ENCODE data around the gene ARAP3. TPM values are rescaled to one million over a fixed set of nuclear protein-coding genes. Genes with fewer than 3 reads are reported as not detected.

Gene ARAP3
- total and polyA plus RNA-seq, 9 of the 15 experiments (the other 6 are each of a cell fraction or from before 2014, with no cell fraction given) = 0.83 to 25.7 (median 6.4) TPM

DNA sequence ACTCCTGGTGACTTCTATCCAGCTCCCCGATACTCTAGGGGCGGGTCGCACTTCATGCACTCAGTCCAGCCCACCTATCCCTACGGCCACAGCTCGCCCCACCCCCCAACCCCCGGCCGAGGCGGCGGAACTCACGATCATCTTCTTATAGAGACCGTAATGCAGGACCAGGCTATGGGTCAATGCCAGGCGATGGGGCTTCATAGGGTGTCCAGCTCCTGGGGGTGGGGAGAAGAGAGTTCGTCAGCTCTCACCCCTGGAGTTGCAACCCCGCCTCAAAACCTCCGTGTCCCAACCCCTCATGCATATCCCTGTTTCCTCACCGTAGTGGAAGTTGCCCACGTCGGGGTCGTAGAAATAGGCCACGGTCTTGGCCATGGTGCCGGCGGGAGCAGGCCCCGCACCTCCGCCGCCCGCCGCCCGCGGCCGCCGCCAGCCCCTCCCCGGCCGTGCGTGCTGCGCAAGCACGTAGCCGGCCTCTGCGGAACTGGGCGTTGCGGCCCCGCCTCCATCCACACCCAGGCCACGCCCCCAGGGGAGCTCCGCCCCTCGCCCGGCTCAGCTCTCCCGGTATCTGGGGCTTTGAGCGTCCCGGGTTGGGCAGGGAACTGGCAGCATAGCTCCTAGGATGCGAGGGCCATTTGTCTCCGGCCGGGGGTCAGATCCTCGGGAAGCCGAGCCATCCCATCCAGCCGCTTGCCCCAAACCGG, 45.5 kb downstream of the ARAP3 start, which contains the start of the genes HDAC3 and RELL2 (continued):
- TF ChIP-seq ARID4B (CRISPR knock-in tag; IDR thresholded peaks at IDR 0.05) (peak; percentile 42), ZC3H4 (CRISPR knock-in tag; IDR thresholded peaks at IDR 0.05; ENCODE audit: borderline replicate concordance) (no peak), ZNF830 (CRISPR knock-in tag; IDR thresholded peaks at IDR 0.05) (no peak), ILK (tag; IDR thresholded peaks at IDR 0.05; ENCODE audit: borderline replicate concordance, low read depth) (no peak), ZNF212 (CRISPR knock-in tag; IDR thresholded peaks at IDR 0.05) (no peak), HDAC1 (IDR thresholded peaks at IDR 0.05) (peak in 1 of 2 experiments; percentile 24; a peak in 1 of 4 replicates), RBM39 (optimal IDR thresholded peaks at IDR 0.05; ENCODE audit: low read depth, low read length) (no peak), RBFOX2 (IDR thresholded peaks at IDR 0.05; ENCODE audit: low read depth, low read length) (peak; percentile 78), TAF7 (tag; IDR thresholded peaks at IDR 0.05) (no peak), E2F3 (CRISPR knock-in tag; IDR thresholded peaks at IDR 0.05) (peak; percentile 42; the same call in 1 of the 2 replicates), ZNF584 (CRISPR knock-in tag; IDR thresholded peaks at IDR 0.05; ENCODE audit: low read depth) (no peak), SLC30A9 (CRISPR knock-in tag; IDR thresholded peaks at IDR 0.05) (no peak), NRF1 (conservative IDR thresholded peaks at IDR 0.05 in 1 of 2, IDR thresholded peaks at IDR 0.05 in 1 of 2) (peak; percentile 89 to 90; a peak in 2 of 4 replicates), ELK1 (CRISPR knock-in tag; IDR thresholded peaks at IDR 0.05) (no peak), HDAC2 (IDR thresholded peaks at IDR 0.05) (no peak), ZNF785 (CRISPR knock-in tag; IDR thresholded peaks at IDR 0.05) (no peak), PHF20 (IDR thresholded peaks at IDR 0.05; ENCODE audit: partially characterized antibody) (no peak), JUN (IDR thresholded peaks at IDR 0.05; ENCODE audit: borderline replicate concordance, low read depth, low read length) (no peak), JUN (CRISPR knock-in tag; IDR thresholded peaks at IDR 0.05; ENCODE audit: borderline replicate concordance) (0 out of 2 replicates have a peak, but pooled peaks have one; percentile 47), MEIS2 (IDR thresholded peaks at IDR 0.05; ENCODE audit: partially characterized antibody) (peak; percentile 34), PCBP1 (IDR thresholded peaks at IDR 0.05; ENCODE audit: low read depth, low read length, poor library complexity, severe bottlenecking) (no peak), TCFL5 (CRISPR knock-in tag; conservative IDR thresholded peaks at IDR 0.05) (no peak), ZNF12 (CRISPR knock-in tag; IDR thresholded peaks at IDR 0.05) (no peak)
- TF ChIP-seq, protein P1, sequence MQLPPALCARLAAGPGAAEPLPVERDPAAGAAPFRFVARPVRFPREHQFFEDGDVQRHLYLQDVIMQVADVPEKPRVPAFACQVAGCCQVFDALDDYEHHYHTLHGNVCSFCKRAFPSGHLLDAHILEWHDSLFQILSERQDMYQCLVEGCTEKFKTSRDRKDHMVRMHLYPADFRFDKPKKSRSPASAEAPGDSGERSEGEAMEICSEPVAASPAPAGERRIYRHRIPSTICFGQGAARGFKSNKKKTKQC (CRISPR knock-in tag; IDR thresholded peaks at IDR 0.05) = 0 out of 2 replicates have a peak, but pooled peaks have one; percentile 10

All from K562 (cell line).